NCI-H2081 treated with DMSO at 0.1 percent for 48 hours (cell line): ENCODE results near the gene KLRB1.
"Not testable (repeated sequence)": the region's sequence is repeated elsewhere in the genome, so short reads cannot be mapped to it uniquely, and the experiment has no call there.

Experiments used
- DNase-seq: peaks from one replicate; lab custom pipeline; 2025; lab: John Stamatoyannopoulos, UW

KLRB1 gene

DNA sequence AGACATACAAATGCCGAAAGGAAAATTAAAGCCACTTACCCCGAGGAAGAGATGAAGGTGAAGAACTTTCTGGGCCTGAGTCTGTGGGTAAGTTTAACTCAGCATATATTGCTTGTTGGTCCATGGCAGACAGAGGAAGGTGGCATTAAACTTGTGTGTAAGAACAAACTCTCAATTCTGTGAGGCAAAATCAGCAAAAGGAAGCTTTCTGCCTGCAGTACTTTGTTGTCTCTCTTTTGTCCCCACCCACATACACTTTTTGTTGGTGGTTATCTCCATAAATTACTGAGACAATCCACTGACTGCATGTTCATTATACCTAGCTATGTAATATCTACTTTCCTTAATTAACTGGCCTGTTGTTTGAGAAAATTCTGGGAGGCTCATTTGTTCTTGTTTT is at the start of gene KLRB1:
Gene KLRB1, minus strand, starts transcription at position 201 of the 400 bp plus-strand sequence. Its CDS starts 77 bp downstream, at position 124.
- DNase-seq, result no peak

- no peak for DNase-seq
Observed at GRCh38 chr12:9651265-9651729, 43.6 kb upstream of the KLRB1 start.

DNA sequence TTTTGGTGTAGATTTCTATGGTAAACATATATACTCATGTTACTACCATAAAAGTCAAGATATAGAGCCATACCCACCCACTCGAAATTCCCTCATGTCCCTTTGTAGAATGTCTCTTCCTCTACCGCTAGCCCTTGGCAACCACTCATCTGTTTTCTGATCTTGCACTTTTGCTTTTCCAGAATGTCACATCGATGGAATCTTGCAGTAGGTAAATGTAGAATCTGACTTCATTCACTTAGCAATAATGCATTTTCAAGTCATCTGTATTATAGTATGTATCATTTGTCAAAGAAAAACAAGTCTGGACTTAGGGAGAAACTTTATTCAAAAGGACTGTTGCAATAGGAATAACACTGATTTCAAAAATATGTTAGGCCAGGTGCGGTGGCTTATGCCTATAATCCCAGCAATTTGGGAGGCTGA is 42.4 kb upstream of the KLRB1 start:
- no peak for DNase-seq

DNA sequence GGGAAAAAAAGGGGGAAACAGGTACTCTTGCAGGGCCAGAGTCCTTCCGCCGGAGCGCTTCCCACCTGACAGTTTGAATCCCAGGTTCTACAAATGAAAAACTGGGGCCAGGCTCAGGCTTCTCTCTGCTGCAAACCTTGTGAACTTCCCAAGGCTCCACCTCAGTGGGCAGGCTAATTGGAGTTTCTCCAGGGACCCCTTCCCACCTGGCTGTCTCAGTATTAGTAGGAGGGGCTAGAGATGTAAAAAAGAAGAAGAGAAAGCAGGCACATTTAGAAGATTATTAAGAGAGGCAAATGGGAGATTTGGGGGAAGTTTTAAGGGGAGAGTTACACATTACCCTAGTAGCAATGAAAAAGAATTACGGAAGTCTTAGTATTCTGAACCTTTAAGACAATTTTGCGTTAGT is 41.8 kb upstream of the KLRB1 start:
- DNase-seq, result no peak

DNA sequence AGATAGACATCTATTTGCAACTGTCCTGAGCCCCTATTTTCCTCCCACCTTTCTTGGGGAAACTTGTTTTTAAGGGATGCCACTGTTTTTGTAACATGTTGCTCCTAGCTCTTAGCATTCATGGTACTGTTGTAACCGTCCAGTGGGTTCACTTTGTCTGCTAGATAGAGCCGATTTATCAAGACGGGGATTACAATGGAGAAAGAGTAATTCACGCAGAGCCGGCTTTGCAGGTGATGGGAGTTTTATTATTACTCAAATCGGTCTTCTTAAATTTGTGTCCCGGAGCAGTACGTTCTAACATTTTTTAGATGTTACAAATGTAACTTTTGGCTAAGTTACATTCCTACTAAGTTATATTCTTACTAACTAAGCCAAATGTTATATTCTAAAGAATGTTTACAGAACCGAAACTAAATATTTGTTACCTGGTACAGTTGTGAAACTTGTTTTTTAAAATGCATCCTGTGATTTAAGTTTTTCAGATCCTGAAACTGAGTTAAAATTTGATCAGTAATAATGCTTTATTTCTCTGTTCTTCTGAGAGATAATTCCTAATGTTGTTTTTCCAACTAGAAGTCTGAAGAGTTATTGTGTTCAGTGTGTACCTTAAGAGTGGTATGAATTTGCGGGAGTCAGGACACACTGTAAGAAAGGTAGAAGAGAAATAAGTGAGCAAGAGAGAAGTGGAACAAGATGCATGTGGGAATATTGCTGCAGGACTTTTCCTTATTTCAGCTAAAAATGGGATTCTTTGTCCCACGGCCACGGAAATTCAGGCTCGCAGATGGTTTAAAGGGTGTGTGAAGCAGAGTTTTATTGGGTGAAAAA is 41.2 kb upstream of the KLRB1 start:
- DNase-seq, result no peak

DNA sequence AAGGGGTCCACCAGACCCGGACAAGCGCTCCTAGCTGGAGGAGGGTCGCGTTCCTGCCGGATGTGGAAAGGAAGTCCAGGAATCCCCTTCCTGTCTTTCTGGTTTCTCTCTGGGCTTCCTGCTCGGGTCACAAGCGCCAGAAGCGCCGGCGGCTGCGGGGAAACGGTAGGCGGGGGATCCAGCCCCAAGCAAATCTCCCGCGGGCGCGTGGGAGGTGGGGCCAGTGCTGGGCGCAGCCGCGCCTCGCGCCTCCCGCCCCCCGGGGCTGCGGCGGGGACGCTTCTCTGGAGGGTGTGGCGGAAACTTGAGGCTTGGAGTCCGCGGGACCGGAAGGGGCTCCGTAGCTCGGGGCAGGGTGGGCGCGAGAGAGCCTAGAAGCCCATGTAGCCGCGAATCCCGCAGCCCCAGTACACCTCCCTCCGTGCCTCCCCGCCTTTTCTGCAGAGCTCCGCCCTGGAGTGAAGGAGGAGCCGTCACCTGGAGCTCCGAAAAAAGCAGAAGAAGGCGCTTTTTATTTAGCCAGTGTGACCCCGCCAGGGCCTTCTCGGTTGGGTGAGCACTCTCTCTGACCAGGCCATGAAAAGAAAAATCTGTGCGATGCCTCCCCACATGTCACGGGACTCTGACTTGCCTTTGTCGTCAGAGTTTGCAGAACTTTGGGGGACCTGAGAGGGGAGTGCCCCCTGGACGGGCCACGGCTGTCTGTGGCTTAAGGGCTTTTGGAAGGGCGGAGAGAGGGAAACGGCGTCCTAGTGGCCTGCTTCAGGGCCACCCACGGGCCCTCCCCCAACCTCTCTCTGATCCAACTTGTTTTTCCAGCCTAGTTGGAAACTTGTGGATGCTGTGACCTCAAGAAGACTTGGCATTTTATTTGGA is 40.3 kb upstream of the KLRB1 start:
- DNase-seq, result no peak

GRCh38 chr12:9646794-9647781 is 39.4 kb upstream of the KLRB1 start:
- DNase-seq, result no peak

DNA sequence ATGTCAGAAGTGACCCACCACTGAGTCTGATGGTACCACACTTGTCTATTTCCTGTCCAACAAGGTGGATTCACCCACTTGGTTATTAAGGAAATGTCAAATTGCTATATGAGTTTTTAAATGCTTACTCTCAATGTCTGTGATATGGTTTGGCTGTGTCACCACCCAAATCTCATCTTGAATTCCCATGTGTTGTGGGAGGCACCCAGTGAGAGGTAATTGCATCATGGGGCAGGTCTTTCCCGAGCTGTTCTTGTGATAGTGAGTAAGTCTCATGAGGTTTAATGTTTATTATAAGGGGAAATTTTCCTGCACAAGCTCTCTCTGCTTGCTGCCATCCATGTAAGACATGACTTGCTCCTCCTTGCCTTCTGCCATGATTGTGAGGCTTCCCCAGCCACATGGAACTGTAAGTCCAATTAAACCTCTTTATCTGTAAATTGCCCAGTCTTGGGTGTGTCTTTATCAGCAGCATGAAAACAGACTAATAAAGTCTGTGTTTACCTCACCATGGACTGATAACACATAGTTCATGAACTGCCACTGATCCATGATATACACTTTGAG is 37.4 kb upstream of the KLRB1 start:
- not testable (repeated sequence) for DNase-seq

GRCh38 chr12:9643266-9643660 is 35.5 kb upstream of the KLRB1 start:
- no peak for DNase-seq

- DNase-seq, result no peak
Observed at GRCh38 chr12:9642606-9643265, 35.0 kb upstream of the KLRB1 start.

DNA sequence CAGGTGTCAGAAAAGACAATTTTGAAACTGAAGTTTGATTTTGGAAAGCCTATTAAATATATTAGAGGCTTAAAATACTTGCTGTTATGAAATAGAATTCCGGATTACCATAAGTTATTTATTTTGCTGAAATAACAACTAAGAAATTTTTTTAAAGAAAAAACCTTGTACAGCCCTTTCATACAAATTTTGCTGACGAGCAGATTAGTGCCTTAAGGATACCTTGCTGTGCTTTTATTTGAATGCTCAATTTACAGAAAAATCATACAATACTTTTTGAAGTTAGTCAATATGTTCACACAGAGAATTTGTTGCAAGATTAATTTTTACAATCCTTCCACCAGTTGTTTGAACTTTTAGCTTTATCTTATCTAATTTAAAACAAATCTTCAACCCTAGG is 32.3 kb upstream of the KLRB1 start:
- no peak for DNase-seq

- DNase-seq, result no peak
Observed at GRCh38 chr12:9636851-9637206, 29.1 kb upstream of the KLRB1 start.

GRCh38 chr12:9636150-9636850 is 28.6 kb upstream of the KLRB1 start:
- DNase-seq, result no peak

DNA sequence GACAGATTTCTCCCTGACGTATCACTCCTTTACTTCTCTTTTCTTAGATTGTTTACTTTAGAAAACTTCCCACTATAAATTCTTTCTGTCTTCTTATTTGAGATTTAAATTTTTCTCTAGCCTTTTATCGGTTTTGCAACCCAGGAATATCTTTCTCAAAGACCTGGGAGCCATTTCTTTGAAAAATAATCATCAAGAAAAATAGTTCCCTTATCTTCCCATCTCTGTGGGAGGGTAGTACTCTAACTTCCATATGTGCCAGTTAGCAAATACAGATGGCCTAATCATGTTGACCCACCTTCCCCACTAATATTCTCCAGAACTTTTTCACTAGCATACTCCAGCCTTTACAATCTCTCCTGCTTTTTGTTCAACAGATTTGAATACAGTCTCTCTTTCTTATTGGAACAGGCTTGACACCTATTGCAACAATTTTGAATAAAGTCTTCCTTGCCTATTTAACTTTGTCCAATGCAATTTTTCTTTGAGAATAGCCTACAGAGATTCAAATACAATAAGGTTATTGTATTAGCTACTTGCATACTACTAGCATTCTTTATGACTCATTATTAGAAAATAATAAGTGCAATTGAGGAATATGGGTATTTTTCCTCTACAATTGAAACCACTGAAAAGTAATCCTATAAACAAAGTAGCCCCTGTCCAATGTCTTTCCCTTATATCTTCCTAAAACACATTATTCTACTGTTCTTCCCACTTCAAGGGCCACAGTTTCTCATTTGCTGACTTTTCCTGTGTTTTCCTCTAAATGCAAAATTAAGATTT is 27.4 kb upstream of the KLRB1 start:
- no peak for DNase-seq

DNA sequence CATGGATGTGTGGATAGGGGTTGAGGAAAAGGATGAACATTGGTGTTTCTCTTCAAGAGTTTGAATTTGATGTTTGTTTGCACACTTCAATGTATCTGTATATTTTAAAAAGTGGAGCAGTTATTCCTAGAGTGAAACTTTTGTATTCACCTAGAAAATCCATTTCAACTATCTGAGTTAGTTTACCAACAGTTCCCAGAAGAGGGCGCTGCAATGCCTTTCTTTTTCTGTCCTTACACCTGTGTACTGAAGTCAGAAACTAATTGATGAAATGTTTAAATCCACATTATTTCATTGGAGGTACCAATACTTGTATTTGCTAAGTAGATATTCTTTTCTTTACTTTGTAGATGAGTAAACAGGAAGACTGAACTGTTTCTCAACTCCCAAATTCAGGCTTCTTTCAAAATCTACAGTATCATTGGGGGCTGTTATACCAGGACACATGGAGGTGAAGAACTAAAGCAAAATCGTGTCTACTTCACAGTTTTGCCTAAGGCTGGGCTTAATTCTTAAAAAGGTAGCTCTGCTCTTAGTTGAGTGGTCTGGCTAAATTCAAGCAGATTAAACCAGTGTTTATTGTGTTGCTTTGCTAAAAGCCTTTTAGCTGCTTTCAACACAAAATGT is 26.6 kb upstream of the KLRB1 start:
- no peak for DNase-seq

GRCh38 chr12:9632766-9633165 is 25.1 kb upstream of the KLRB1 start:
- no peak for DNase-seq

DNA sequence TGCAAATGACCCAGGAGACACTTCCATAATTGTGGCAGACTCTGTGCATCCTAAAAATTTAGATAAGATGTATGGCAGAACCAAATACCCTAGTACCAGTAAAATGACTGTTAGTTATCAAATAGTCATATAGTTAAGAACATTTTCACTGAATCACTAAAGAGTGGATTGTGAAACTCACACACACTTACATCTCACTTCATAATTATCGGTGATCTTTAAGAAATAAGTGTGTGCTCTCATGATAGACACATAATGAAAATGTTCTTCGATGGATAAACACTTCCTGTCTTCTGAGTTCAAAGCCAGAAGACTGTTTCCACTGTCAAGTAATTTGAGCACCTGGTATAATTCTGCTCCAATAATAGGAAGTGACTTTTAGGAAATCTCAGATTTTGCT is 19.1 kb upstream of the KLRB1 start:
- no peak for DNase-seq

- no peak for DNase-seq
Observed at GRCh38 chr12:9626291-9626690, 18.6 kb upstream of the KLRB1 start.

- no peak for DNase-seq
Observed at GRCh38 chr12:9625019-9625418, 17.3 kb upstream of the KLRB1 start.
